NOMO-1 treated with DMSO at 0.1 percent for 48 hours (cell line): ENCODE measurements around the gene TMPRSS15.

Experiments used
- DNase-seq: peaks from one replicate; lab custom pipeline; 2025; ENCODE audit not compliant: unreplicated experiment; lab: John Stamatoyannopoulos, UW

The TMPRSS15 gene

DNA sequence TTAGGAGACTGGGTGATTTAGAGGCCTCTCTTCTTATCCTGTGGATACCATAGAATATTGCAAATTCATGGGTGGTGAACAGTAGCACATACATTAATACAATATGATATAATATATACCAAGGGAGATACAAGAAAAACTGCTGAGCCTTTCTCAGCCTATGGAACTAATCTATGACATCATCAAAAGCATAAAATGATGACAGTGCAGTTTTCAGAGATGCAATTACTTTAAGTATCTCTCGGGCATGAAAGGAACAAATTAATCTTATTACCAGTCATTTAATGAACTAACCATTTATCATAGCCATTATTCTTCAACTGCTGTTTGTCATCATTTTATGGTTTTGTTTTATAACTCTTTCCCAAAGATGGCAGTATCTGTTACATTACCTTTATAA lies 155.4 kb downstream of the TMPRSS15 start:
- DNase-seq, result no peak

DNA sequence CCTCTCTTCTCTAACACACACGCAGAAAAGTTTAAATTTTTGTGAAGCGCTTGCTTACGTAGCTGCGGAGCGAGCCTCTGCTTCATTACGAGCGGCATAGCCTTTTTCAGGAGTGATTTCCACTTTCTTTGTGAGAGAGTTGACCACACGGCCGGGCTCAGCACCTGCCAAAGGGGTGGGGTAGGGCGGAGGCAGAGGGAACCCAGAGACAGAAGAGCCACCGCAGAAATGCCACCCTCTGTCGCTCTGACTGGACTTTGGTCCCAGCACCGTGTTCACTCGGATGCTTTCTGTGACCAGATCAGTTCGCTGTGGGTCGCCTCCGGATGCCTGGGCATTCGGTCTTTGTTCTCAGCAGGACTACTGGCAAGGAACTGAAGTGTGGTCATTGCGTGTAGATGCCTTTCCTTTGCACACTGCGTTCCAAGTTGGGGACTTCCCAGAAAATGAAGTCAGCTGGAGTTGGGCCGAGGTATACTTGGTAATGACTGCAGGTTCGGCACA lies 158.1 kb downstream of the TMPRSS15 start:
- no peak for DNase-seq

DNA sequence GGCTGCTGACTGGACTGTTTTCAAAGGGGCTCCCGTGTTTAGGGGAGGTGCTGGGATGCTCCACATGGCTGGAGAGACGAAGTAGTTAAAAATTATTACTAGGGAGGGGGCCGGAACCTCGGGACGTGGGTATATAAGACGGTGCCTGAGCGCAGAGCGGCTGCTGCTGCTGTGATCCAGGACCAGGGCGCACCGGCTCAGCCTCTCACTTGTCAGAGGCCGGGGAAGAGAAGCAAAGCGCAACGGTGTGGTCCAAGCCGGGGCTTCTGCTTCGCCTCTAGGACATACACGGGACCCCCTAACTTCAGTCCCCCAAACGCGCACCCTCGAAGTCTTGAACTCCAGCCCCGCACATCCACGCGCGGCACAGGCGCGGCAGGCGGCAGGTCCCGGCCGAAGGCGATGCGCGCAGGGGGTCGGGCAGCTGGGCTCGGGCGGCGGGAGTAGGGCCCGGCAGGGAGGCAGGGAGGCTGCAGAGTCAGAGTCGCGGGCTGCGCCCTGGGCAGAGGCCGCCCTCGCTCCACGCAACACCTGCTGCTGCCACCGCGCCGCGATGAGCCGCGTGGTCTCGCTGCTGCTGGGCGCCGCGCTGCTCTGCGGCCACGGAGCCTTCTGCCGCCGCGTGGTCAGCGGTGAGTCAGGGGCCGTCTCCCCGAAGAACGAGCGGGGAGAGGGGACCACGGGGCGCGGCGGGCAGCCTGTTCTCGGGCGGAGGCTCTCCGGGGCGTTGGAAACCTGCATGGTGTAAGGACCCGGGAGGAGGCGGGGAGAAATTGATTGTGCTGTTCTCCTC lies 158.7 kb downstream of the TMPRSS15 start, which contains the start of gene CHODL:
Gene CHODL, plus strand, starts transcription at position 163 of the 793 bp plus-strand sequence. Its CDS starts 391 bp downstream, at position 554.
- no peak for DNase-seq

DNA sequence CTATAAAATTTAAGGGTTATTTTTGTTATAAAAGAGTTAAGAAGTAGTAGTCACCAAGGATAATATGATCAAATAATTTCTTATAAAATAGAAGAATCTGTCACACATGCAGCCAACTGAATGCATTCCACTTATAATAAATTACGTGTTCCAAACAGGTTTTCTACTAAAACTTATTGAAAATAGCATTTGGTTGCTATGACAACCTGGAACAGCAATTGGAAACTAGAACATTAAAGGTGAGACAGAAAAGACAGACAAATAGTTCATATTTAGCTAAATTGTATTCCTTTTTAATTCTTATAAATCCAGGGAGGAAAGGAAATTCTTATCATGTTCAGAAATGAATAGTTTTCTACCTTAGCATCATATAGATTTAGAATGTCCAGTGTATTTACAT lies 168.0 kb downstream of the TMPRSS15 start:
- DNase-seq, result no peak

DNA sequence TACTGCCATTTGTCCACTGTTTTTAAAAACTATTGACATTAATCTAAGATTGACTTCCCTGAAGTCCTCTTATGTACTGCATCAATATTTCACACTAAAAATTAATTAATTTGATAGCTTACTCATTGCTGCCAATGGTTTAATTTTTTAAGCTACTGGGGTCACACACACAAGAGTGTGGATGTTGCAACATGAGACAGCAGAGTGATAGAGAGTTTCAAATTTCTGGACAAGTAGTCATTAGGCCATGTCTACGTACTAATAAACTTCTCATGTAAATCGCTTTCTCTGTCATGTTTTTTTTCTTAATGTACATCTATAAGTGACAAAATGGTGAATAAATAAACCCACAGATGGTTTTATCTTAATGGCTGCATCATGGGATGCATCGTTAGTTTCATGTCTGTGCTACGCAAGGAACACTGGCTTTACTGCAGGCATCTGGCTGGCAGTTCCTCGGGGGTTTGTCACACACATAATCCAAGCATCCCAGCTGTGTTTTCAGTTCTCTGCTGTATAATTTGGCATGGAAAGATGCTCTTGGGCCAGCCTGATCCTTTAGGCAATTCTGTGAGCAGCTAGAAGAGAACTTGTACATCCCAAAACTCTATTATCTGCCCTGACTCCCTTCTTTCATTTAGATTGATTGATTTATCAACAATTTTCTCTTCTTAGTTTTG lies 175.4 kb downstream of the TMPRSS15 start:
- no peak for DNase-seq

DNA sequence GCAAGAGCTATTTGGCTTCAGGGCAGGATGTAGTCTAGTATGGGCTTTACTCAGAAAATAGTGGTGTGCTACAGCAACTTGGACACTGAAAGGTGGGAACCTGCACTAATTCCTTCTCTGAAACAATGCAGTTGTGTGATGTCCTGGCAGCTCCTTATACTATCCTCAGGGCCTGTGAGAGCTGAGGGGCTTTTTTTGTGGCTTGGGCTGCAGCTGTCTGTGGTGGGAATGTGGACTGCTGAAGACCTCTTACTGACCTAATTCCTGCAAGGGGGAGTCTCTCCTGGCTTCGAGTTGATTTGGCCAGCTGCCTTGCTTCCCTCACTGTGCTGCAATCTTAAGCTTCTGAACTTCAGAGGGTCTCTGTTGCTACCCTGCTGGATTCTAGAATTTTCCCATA lies 181.2 kb downstream of the TMPRSS15 start:
- DNase-seq, result no peak

DNA sequence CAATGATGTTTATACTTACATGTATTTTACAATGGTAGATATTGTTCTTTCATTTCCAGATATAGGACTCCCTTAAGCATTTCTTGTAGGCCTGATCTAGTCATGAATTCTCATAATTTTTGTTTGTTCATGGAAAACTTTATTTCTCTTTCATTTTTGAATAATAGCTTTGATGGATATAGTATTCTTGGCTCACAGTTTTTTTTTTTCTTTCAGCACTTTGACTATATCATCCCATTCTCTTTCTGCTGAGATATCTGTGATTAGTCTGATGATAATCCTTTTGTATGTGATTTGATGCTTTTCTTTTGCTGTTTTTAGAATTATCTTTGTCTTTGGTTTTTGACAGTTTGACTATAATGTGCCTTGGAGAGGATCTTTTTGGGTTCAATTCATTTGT lies 183.1 kb downstream of the TMPRSS15 start:
- no peak for DNase-seq
